GM12891 (cell line): ENCODE results near the gene GNRHR.
"Not testable (repeated sequence)": the region's sequence is repeated elsewhere in the genome, so short reads cannot be mapped to it uniquely, and the experiment has no call there.

ENCODE experiments used
- DNase-seq: peaks from one replicate; pipeline ENCODE4 v3.0.0; 2011; ENCODE audit warnings: low spot score; ENCODE audit not compliant: insufficient read length
- FAIRE-seq: peaks from 2 replicates; lab custom pipeline; 2011; peaks lifted over from hg19 to GRCh38; lab: Jason Lieb, UNC
- PAX5 ChIP-seq: IDR thresholded peaks from 2 replicates; pipeline ENCODE4 v1.6.1; 2011; ENCODE audit warnings: low read length, moderate library complexity, mild to moderate bottlenecking; ENCODE audit not compliant: insufficient read depth, severe bottlenecking
- POLR2A ChIP-seq: IDR thresholded peaks from 2 replicates; pipeline ENCODE4 v1.6.1; 2011; ENCODE audit warnings: low read depth, low read length, control low read depth
- POLR2AphosphoS5 ChIP-seq: IDR thresholded peaks from 2 replicates; pipeline ENCODE4 v1.6.1; 2011; ENCODE audit warnings: low read depth, low read length, control low read depth
- POU2F2 ChIP-seq: IDR thresholded peaks from 2 replicates; pipeline ENCODE4 v1.6.1; 2011; ENCODE audit warnings: low read depth, mild to moderate bottlenecking, control low read depth, low read length, moderate library complexity
- SPI1 ChIP-seq: IDR thresholded peaks from 2 replicates; pipeline ENCODE4 v1.6.1; 2011; ENCODE audit warnings: low read depth, low read length, control low read depth
- TAF1 ChIP-seq: IDR thresholded peaks from 2 replicates; pipeline ENCODE4 v1.6.1; 2011; ENCODE audit warnings: low read depth, low read length, control low read depth

Gene GNRHR

GRCh38 chr4:67764183-67764582 lies 10.0 kb upstream of the GNRHR start:
- FAIRE-seq (no peak), DNase-seq (no peak)
- no peak for TF ChIP-seq SPI1
- TF ChIP-seq TAF1: no peak
- TF ChIP-seq POLR2A: no peak
- TF ChIP-seq POLR2AphosphoS5: no peak

- DNase-seq (no peak), FAIRE-seq (peak; percentile 61)
- TF ChIP-seq POU2F2 (no peak), SPI1 (no peak), TAF1 (no peak), POLR2A (no peak)
Observed at GRCh38 chr4:67762086-67762485, 7.9 kb upstream of the GNRHR start.

- FAIRE-seq: not testable (repeated sequence)
Observed at GRCh38 chr4:67756991-67757390, 2.8 kb upstream of the GNRHR start.

GRCh38 chr4:67755974-67756373 lies 1.8 kb upstream of the GNRHR start:
- DNase-seq: no peak
- no peak for TF ChIP-seq POU2F2
- no peak for TF ChIP-seq TAF1
- TF ChIP-seq POLR2AphosphoS5: no peak
- no peak for TF ChIP-seq SPI1
- no peak for TF ChIP-seq POLR2A
- TF ChIP-seq PAX5: no peak
- FAIRE-seq: no peak

More at GRCh38 chr4:67756991-67757390, 2.8 kb upstream of the GNRHR start:
- DNase-seq: not testable (repeated sequence)

GRCh38 chr4:67751260-67751659 lies 2.9 kb downstream of the GNRHR start:
- TF ChIP-seq POLR2AphosphoS5 (no peak), POU2F2 (no peak), POLR2A (no peak), PAX5 (no peak), SPI1 (no peak), TAF1 (no peak)
- DNase-seq (no peak), FAIRE-seq (no peak)

GRCh38 chr4:67750691-67751090 lies 3.5 kb downstream of the GNRHR start:
- TF ChIP-seq POLR2A (no peak), POLR2AphosphoS5 (no peak)
- no peak for FAIRE-seq
- no peak for DNase-seq

- DNase-seq (no peak), FAIRE-seq (no peak)
- TF ChIP-seq POU2F2 (no peak), TAF1 (no peak), POLR2A (no peak), POLR2AphosphoS5 (no peak), PAX5 (no peak), SPI1 (no peak)
Observed at GRCh38 chr4:67749286-67749685, 4.9 kb downstream of the GNRHR start.

GRCh38 chr4:67746797-67747495 lies 7.2 kb downstream of the GNRHR start:
- FAIRE-seq: no peak
- no peak for TF ChIP-seq SPI1
- no peak for TF ChIP-seq POLR2A
- no peak for TF ChIP-seq TAF1
- TF ChIP-seq POLR2AphosphoS5: no peak
- TF ChIP-seq PAX5: no peak
- no peak for TF ChIP-seq POU2F2

GRCh38 chr4:67744561-67745283 lies 9.5 kb downstream of the GNRHR start:
- FAIRE-seq (peak; percentile 52), DNase-seq (no peak)
- TF ChIP-seq POLR2AphosphoS5: no peak
- no peak for TF ChIP-seq TAF1
- TF ChIP-seq PAX5: no peak
- TF ChIP-seq SPI1: no peak
- no peak for TF ChIP-seq POU2F2

More at GRCh38 chr4:67746797-67747495, 7.2 kb downstream of the GNRHR start:
- DNase-seq: no peak

GRCh38 chr4:67743194-67743593 lies 11.0 kb downstream of the GNRHR start:
- DNase-seq (no peak), FAIRE-seq (no peak)
- no peak for TF ChIP-seq PAX5
- TF ChIP-seq POLR2AphosphoS5: no peak
